Activated gamma-delta T cell treated with Interleukin-2 at 50 U/mL for 16 hours (primary cell): ENCODE results near the gene LPCAT3.
"Not testable (repeated sequence)": the region's sequence is repeated elsewhere in the genome, so short reads cannot be mapped to it uniquely, and the experiment has no call there.

Experiments
- DNase-seq: peaks from one replicate; pipeline ENCODE4 v3.0.0-alpha.2; 2020

LPCAT3 gene

GRCh38 chr12:7018350-7019042, at the start of gene LPCAT3:
Gene LPCAT3 (minus strand): TSS chr12:7018476. CDS start chr12:7018424, 52 bp downstream.
- DNase-seq, result peak; percentile 96

GRCh38 chr12:7067096-7067495, 48.8 kb upstream of the LPCAT3 start:
- no peak for DNase-seq

- DNase-seq, result no peak
These were observed 48.3 kb upstream of the LPCAT3 start for GRCh38 chr12:7066596-7066995.

GRCh38 chr12:7065073-7065623, 46.9 kb upstream of the LPCAT3 start:
- DNase-seq, result no peak

GRCh38 chr12:7064516-7064915, 46.2 kb upstream of the LPCAT3 start:
- DNase-seq, result no peak

- no peak for DNase-seq
These were observed 43.3 kb upstream of the LPCAT3 start for GRCh38 chr12:7061596-7061995.

- DNase-seq, result no peak
These were observed 42.9 kb upstream of the LPCAT3 start for GRCh38 chr12:7061138-7061537.

GRCh38 chr12:7060353-7060954, 42.2 kb upstream of the LPCAT3 start, which contains the start of gene C1S:
Gene C1S (plus strand): TSS chr12:7060718. CDS start chr12:7061913, 1,195 bp downstream.
- no peak for DNase-seq

- DNase-seq, result no peak
These were observed 41.5 kb upstream of the LPCAT3 start for GRCh38 chr12:7059780-7060179.

- no peak for DNase-seq
These were observed 40.6 kb upstream of the LPCAT3 start for GRCh38 chr12:7058850-7059395.

- DNase-seq, result no peak
These were observed 40.0 kb upstream of the LPCAT3 start for GRCh38 chr12:7058163-7058845.

GRCh38 chr12:7055736-7056135, 37.5 kb upstream of the LPCAT3 start:
- DNase-seq, result not testable (repeated sequence)

GRCh38 chr12:7054925-7055324, 36.6 kb upstream of the LPCAT3 start:
- no peak for DNase-seq

- not testable (repeated sequence) for DNase-seq
These were observed 31.7 kb upstream of the LPCAT3 start for GRCh38 chr12:7049973-7050372.

GRCh38 chr12:7049445-7049951, 31.2 kb upstream of the LPCAT3 start:
- not testable (repeated sequence) for DNase-seq

- DNase-seq, result no peak
These were observed 29.0 kb upstream of the LPCAT3 start for GRCh38 chr12:7047306-7047705.

GRCh38 chr12:7046383-7047105, 28.3 kb upstream of the LPCAT3 start:
- no peak for DNase-seq

- DNase-seq, result no peak
These were observed 27.6 kb upstream of the LPCAT3 start for GRCh38 chr12:7045913-7046312.

GRCh38 chr12:7042842-7043241, 24.6 kb upstream of the LPCAT3 start:
- DNase-seq, result no peak

- no peak for DNase-seq
These were observed 21.1 kb upstream of the LPCAT3 start for GRCh38 chr12:7039403-7039802.

- DNase-seq, result no peak
These were observed 20.3 kb upstream of the LPCAT3 start for GRCh38 chr12:7038591-7038990.

GRCh38 chr12:7037411-7037810, 19.1 kb upstream of the LPCAT3 start:
- DNase-seq, result not testable (repeated sequence)
